ENCODE measurements around the gene FBXL19. TPM values are rescaled to one million over a fixed set of nuclear protein-coding genes. Genes with fewer than 3 reads are reported as not detected.
A peak's percentile ranks its signal among the peaks of the same experiment; 100 is the strongest.

The FBXL19 gene
- polyA plus RNA-seq, 3 donors = 18.0 to 34.4 (median 32.4) TPM

- no peak for DNase-seq (ENCODE audit: extremely low read depth in 1 of 11, low read depth in 9 of 11, low spot score in 4 of 11)
These were observed 30.0 kb upstream of the FBXL19 start for GRCh38 chr16:30893417-30893743.

GRCh38 chr16:30893744-30894539, 29.4 kb upstream of the FBXL19 start, which contains the start of gene BCL7C:
Gene BCL7C, minus strand, starts transcription at chr16:30894077. Its CDS starts 133 bp downstream, at chr16:30893944.
- peak in 9 of 11 donors; percentile 70 to 93 (median 89) for DNase-seq (ENCODE audit: extremely low read depth in 1 of 11, low read depth in 9 of 11, low spot score in 4 of 11)

- no peak for DNase-seq (ENCODE audit: extremely low read depth in 1 of 11, low read depth in 9 of 11, low spot score in 4 of 11)
These were observed 28.6 kb upstream of the FBXL19 start for GRCh38 chr16:30894540-30895368.

- DNase-seq (ENCODE audit: extremely low read depth in 1 of 11, low read depth in 9 of 11, low spot score in 4 of 11) = no peak
These were observed 27.6 kb upstream of the FBXL19 start for GRCh38 chr16:30895627-30896260.

GRCh38 chr16:30896261-30896888, 27.0 kb upstream of the FBXL19 start, which contains the start of gene CTF1:
Gene CTF1, plus strand, starts transcription at chr16:30896614. Its CDS starts 30 bp downstream, at chr16:30896644.
- peak in 7 of 11 donors; percentile 62 to 87 (median 84) for DNase-seq (ENCODE audit: extremely low read depth in 1 of 11, low read depth in 9 of 11, low spot score in 4 of 11)

- DNase-seq (ENCODE audit: extremely low read depth in 1 of 11, low read depth in 9 of 11, low spot score in 4 of 11) = peak in 9 of 11 donors; percentile 74 to 89 (median 86)
These were observed 26.3 kb upstream of the FBXL19 start for GRCh38 chr16:30896889-30897733.

GRCh38 chr16:30899794-30900193, 23.6 kb upstream of the FBXL19 start:
- no peak for DNase-seq (ENCODE audit: extremely low read depth in 1 of 11, low read depth in 9 of 11, low spot score in 4 of 11)

GRCh38 chr16:30900588-30900987, 22.8 kb upstream of the FBXL19 start:
- no peak for DNase-seq (ENCODE audit: extremely low read depth in 1 of 11, low read depth in 9 of 11, low spot score in 4 of 11)

GRCh38 chr16:30901201-30902028, 22.0 kb upstream of the FBXL19 start:
- no peak for DNase-seq (ENCODE audit: extremely low read depth in 1 of 11, low read depth in 9 of 11, low spot score in 4 of 11)

GRCh38 chr16:30902029-30902972, 21.1 kb upstream of the FBXL19 start:
- peak in 4 of 11 donors; percentile 53 to 71 (median 65) for DNase-seq (ENCODE audit: extremely low read depth in 1 of 11, low read depth in 9 of 11, low spot score in 4 of 11)

GRCh38 chr16:30903002-30903401, 20.4 kb upstream of the FBXL19 start:
- no peak for DNase-seq (ENCODE audit: extremely low read depth in 1 of 11, low read depth in 9 of 11, low spot score in 4 of 11)

GRCh38 chr16:30903596-30903995, 19.8 kb upstream of the FBXL19 start:
- no peak for DNase-seq (ENCODE audit: extremely low read depth in 1 of 11, low read depth in 9 of 11, low spot score in 4 of 11)

GRCh38 chr16:30904114-30904780, 19.1 kb upstream of the FBXL19 start:
- DNase-seq (ENCODE audit: extremely low read depth in 1 of 11, low read depth in 9 of 11, low spot score in 4 of 11) = no peak

GRCh38 chr16:30907064-30907463, 16.3 kb upstream of the FBXL19 start:
- no peak for DNase-seq (ENCODE audit: extremely low read depth in 1 of 11, low read depth in 9 of 11, low spot score in 4 of 11)

GRCh38 chr16:30910427-30911029, 12.8 kb upstream of the FBXL19 start:
- DNase-seq (ENCODE audit: extremely low read depth in 1 of 11, low read depth in 9 of 11, low spot score in 4 of 11) = no peak

Measured in renal cortex interstitium (tissue), 11 donors.